ENCODE results near the gene PHEX.

PHEX gene

DNA sequence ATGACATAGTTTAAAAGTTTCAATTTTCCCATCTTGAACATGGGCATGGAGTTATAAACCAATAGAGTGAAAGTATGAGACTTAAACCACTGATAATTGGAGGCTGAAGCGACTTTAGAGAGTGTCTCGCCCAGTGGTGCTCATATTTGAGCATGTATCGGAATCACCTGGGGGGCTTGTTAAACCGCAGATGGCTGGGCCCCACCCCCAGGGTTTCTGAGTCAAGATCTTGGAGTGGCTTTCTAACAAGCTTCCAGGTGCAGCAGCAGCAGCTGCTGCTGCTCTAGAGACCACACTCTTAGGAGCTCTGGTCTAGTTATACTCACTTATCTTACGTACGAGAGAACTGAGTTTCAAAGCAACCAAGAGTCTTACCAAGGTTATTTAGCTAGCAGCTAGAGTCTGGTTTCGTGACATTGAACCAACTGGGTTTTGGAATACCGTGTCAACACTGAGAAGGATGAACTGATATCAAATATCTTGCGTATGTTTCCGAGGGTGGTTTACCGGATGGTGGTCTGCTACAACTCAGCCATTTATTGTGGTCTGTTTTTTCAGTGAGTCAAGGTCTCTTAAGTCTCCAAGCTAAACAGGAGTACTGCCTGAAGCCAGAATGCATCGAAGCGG is 5.9 kb downstream of the PHEX start:
- intact Hi-C loops (cut with DNase I): no loop called here
- no peak for DNase-seq

DNA sequence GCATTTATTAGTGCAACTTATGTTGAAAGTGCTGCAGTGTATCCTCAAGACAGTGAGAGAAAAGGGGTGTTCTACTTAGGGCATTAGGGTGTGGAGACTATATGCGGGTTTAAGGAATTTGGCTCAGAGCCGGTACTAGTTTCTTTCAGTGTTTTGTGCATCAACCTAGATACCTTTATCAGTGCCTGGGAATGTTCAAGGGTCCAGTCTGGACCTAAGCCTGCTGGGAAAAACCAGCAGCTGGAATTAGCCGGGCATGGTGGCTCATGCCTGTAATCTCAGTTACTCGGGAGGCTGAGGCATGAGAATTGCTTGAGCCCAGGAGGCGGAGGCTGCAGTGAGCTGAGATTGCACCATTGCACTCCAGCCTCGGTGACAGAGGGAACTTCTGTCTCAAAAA is 7.4 kb downstream of the PHEX start:
- no peak for DNase-seq
- intact Hi-C loops (cut with DNase I): no loop called here

DNA sequence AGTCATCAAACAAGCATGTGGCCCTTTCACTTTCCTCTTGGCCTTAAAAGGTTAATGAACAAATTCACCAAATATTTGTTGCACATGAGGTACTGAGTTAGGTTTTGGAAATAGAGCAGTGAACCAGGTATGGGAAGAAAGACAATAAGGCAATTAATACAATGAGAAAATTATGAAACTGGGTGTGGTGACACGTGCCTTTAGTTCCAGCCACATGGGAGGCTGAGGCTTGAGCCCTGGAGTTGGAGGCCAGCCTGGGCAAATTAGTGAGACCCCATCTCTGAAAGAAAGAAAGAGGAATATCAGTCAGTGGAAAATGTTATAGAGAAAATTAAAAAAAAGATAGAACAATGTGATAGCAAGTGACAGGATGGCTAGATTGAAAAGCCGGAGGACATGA is 8.1 kb downstream of the PHEX start:
- no peak for DNase-seq

DNA sequence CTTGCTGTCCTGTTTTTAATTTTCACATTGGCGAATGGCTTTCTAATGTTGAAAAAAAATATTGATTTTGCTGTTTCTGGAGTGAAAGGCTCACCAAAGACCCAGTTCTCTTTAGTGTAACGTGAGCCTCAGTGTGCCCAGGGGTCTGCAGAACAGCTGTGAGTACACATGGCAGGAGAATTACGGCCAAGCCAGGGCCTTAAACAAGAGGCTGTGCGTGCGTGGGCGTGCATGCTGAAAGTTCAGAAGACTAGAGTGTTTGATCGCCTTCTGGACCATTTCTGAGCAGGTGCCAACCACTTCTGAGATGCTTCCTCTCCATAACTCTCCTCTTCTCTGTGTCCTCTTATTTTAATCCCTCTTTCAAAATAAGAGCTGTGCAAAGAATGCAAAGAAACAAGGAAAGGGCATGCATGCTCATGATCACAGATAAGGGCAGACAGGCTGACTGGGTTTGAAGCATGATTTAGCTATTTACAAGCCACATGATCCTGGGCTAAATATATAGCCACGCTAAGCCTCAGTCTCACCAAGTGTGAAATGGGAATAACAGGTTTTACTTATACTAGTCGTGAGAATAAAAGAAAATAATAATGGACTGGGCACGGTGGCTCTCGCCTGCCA is 9.9 kb downstream of the PHEX start:
- no peak for DNase-seq
- intact Hi-C loops (cut with DNase I): no loop called here

More for the DNA sequence above, 8.1 kb downstream of the PHEX start:
- intact Hi-C loops (cut with DNase I): no loop called here

DNA sequence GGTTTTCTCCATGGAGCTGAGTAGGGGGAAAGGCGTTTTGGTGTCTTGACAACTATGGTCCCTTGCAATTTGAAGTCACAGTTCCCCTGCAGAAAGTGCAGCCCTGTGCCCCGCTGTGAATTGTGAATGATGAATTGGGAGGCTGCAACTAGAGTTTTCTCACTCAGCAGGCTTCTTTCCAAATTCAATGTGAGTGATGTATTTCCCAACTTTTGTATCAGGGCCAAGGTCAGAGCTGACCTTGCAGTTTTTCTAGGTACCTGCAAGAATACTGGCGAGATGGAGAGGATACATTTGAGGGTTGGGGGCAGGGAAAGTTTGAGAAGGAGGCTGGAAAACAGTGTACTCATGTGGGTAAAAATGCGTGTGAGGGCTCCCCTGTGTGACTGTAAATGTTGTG is 11.7 kb downstream of the PHEX start:
- intact Hi-C loops (cut with DNase I): no loop called here
- DNase-seq: no peak

DNA sequence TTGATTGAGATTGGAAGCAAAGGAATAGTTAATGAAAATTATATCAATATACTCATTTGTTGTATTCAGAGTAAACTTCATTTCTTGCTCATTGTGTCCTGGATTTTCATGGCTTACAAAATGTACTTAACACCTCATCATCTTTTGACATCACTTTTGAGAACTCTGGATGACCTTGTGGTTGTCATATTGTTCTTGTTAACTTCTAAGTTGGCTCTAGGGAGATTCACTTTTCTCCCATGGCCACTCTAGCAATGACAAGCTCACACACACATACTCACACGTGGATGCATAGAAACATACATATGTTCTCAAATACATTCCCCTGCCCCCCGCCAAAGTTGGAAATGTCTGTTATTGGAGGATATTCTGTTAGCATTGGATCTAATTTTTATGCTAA is 15.3 kb downstream of the PHEX start:
- no peak for DNase-seq
- intact Hi-C loops (cut with DNase I): no loop called here

DNA sequence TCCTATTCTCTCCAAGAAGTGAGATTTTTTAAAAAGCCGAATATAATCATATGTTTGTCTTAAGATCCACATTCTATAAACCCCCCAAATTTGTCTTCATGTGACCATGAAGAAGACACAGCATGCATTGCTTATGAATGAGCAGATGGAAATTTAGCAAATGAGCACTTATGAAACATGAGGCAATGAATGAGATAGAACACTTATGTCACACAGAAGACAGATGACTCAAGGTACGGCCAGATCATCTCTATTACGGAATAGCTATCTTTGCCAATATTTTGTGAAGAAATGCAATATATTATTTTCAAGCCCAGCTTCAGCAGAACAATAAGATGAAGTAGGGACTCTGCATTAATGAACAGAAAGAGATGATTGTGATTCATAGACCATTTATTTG is 21.4 kb downstream of the PHEX start:
- DNase-seq: no peak

DNA sequence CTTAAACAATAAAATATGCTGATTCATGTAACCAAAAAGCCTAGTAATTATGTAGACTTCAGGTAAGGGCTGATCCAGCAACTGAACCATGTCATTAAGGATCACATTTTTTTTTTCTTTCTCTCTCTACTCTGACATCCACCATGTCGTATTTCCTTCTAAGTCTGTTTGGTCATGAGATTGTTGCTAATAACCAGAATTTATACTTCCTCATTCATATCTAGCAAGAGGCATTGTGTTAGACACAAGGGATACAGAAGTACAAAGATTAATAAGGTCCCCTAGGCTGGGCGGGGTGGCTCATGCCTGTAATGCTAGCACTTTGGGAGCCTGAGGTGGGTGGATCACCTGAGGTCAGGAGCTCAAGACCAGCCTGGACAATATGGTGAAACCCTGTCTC is 24.1 kb downstream of the PHEX start:
- DNase-seq: no peak
- intact Hi-C loops (cut with DNase I): no loop called here

More for the DNA sequence above, 21.4 kb downstream of the PHEX start:
- intact Hi-C loops (cut with DNase I): no loop called here

DNA sequence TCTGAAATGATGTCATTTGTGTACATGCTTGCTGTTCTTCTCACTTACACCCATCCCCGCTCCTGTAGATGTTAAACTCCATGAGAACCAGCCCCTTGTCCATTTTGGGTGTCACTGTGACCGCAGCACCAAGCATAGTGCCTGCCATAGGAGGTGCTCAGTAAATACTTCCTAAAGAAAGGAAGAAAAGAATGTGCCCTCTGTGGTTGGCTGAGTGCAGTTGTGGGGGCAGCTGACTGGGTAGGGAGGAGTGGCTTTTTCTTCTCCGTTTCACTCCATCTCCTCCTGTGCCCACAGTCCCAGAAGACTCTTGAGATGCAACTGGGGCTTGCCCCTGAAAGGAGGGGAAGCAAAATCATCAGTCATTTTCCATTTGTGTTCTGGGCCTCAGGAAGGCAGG is 25.5 kb downstream of the PHEX start:
- intact Hi-C loops (cut with DNase I): no loop called here
- no peak for DNase-seq

DNA sequence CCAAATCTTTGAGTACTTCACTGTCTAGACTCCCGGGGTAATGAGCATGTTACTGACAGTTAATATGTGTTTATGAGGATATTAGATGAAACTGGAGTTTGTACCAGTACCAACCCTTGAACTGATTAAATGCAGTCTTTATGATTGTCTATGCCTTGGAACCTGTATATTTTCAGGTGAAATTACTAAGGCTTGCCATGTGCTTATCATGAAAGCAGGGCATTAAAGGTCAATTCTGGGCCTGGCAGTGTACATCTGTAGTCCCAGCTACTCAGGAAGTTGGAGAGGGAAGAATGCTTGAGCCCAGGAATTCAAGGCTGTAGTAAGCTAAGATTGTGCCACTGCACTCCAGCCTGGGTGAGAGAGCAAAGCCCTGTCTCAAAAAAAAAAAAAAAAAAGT is 27.6 kb downstream of the PHEX start:
- intact Hi-C loops (cut with DNase I): no loop called here
- no peak for DNase-seq

DNA sequence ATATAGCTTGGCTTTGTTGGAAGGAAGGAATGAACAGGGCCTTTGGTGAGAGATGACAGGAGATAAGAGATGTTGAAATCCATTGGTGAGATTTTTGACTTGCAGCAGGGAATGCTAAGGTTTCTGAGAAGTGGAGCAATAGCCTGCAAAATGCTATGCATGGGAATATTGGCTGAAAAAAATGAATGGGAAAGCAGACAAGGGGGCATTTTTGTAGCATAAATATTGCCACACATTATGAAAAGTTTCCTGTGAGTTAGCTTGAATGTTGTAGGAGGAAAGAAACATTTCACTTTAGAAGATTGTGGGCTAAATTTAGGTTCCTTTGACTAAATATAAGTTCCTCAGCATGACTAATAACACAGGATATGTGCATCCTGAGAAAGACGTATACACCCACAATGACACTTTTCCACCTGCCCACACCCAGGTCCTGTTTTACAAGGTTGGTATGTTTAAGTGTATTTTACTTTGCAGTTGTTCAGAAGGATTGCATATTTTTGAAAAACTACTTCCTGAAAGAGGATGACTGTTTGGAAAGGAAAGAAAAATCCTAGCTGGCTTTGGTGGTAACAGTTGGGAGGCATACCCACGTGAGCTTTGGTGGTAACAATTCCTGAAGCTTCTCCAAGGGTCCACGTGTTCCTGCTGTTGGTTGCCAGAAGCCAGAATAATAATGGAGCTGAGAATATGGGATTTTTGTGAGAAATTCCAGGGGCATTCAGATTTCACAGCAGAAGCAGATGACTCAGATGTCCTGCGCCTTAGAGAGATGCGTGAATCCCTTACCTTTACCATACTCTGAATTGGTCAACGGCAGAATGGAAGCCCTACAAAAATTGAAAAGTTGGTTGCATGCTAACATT is 28.5 kb downstream of the PHEX start:
- intact Hi-C loops (cut with DNase I): no loop called here
- no peak for DNase-seq

DNA sequence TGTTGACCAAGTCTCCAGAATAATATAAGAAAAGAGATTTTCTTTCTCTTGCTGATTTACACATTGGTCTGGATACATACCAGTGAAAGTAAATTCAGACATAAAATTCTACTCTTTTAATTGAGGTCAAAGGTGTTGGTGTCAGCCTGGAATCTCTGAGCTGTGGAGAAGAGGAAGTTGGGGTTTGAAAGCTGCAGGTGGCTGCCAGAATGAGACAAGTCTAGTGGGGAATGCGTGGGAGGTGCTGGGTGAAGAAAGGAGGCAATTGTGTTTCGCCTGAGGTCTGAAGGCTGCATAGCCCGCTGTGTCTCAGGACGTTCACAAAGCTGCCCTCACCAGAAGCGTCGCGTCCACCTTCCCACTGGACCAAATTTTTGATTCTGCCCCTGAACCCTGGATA is 31.2 kb downstream of the PHEX start:
- DNase-seq: no peak
- intact Hi-C loops (cut with DNase I): no loop called here

DNA sequence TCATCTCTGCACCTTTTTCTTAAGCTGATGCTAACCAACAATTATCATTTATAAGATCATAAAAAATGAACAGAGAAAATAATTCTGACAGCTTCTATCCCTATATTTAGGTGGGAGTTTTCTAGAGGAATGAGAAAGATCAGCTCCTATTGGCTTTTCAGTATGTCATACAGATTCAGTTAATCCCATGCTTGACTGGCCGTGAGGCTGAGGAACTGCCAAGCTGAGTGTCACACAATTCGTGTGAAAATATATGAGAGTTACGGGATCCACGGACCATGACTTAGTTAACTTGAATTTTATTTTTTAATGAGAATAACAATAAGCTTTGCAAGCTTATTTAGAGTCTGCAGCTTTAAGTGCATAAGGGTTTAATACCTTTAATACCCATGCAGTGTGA is 37.5 kb downstream of the PHEX start:
- DNase-seq: no peak
- intact Hi-C loops (cut with DNase I): no loop called here

DNA sequence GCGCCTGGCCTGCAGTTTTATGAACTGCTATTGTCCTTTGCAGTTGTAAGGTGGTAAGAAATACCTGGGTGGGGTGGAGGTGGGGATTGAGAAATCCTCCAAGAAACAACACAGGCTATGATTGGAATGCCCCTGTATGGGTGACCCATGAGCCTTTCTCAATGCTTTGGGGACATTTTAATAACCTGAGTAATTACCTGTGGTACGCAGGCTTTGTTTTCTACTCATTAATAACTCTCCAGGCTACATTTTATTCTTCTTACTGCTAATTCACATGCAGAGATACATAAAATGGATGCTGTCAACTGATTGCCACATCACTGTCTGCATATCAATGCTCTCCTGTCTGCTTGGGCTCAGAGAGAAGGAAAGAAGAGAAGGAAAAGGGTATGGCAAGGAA is 41.8 kb downstream of the PHEX start:
- DNase-seq: no peak
- intact Hi-C loops (cut with DNase I): no loop called here

DNA sequence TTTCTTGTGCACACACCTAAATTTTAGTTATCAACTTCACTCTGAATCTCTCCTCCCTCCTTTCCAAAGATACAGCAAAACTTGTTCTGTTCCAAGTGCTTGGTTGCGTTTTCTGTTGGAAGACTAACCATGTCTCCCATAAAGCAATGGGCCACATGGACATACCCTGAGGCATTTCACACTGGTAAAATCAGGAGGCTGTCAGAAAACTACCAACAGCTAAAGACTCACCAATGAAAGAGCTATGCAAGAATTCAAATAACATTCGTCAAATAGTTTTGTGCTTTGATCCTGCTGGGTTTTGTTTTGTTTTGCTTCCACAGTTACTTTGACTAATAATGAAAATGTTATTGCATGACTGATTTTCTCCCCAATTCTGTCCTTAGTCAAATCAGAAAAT is 46.0 kb downstream of the PHEX start:
- intact Hi-C loops (cut with DNase I): no loop called here
- no peak for DNase-seq

DNA sequence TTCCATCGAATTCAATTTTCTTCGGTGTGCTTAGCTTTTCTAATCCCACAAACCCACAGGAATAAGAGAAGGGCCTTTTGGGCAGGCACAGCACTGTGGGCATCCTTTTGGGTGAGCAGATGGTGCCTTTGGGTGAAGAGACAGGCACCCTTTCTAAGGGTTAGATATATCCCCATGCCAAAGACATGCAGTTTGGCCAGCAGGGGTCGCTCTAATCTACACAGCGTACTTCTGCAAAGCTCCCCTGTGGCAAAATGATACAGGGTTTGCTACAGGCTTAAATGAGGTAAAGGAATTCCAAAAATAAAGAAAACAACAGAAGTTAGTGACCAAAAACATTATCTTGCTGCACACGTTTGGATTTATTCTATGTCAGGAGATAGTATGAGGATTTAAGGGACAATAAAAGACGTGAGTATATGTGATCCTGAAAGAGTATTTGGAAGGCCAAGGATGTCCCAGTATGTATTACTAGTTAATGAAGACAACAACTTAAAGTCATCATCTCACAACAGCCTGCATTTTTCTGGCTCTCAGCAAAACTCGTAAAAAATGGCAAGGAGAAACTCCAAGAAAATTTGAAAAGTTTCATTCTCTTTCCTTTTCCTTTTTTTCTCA is 49.5 kb downstream of the PHEX start:
- intact Hi-C loops (cut with DNase I): no loop called here

DNA sequence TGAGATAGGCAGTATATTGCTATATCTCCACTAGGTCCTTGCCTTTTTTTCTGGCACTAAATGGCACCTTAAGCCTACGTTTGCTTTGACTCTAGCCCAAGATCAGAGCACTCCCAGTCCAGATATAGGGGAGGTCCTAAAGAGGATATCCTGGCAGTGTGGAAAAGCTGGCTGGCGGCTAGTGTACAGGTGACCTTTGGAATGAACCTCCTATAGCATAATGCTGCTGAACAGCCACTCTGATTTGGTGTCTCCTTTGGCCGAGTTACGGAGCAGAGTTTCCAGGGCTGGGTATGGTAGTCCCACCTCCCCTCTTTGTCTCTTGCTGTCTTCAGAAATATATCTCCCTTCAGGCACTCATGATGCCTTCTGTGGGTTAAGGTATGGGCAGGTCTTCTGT is 53.9 kb downstream of the PHEX start:
- intact Hi-C loops (cut with DNase I): no loop called here

More for the DNA sequence above, 49.5 kb downstream of the PHEX start:
- peak in 2 of 10 donors; percentile 11 to 17 for DNase-seq

DNA sequence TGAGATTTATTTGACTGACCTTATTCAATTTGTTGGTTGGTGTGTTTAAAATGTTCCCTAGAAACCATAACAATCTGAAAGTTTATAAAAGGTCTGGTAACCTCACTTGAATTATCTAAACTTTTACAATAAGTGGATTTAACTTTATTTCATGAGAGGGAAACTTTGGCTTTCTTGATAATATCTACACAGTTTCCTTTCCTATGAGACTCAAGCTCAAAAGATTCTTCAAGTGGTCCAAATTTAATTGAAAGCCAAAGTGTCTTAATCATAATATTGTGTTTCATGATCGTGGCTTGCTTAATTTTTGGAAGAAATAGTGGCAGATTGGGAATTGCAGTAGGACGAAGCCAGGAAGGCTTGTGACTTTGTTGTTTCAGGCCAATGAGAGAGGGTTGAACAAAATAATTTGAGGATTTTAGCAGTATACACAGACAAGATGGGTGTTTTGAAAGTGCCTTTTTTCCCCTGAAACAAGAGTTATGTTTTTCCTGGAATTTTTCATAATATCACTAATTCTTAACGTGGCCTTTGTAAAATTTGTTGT is 55.0 kb downstream of the PHEX start:
- no peak for DNase-seq
- intact Hi-C loops (cut with DNase I): no loop called here

More for the DNA sequence above, 53.9 kb downstream of the PHEX start:
- DNase-seq: no peak

DNA sequence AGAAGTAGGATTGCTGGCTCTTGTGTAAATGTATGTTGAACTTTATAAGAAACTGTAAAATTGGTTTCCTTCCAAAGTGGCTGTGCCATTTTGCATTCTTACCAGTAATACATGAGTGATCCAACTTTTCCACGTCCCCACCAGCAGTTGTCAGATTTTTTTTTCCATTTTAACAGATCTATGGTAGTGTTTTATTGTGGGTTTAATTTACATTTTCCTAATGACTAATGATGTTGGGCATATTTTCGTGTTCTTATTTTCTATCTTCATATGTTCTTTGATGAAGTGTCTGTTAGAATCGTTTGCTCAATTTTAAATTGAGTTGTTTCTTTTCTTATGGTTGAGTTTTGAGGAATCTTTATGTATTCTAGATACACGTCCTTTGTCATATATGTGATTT is 56.2 kb downstream of the PHEX start:
- no peak for DNase-seq
- intact Hi-C loops (cut with DNase I): no loop called here

DNA sequence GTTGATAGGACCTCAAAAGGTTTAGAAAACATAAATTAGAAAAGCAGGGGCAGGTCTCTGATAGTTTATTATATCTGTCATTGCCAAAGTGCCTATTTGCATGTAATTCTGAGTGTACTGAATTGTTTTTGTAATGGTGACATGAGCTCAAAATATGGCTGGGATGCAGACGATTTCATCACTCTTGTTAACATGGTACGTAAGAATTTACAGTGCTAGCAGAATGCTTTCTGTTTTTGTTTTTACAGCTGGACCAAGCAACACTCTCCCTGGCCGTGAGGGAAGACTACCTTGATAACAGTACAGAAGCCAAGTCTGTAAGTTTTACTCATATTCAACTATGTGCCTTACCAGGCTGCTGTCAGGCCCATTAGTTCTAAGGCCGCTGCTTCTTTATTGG is 58.1 kb downstream of the PHEX start:
- no peak for DNase-seq
- intact Hi-C loops (cut with DNase I): no loop called here

DNA sequence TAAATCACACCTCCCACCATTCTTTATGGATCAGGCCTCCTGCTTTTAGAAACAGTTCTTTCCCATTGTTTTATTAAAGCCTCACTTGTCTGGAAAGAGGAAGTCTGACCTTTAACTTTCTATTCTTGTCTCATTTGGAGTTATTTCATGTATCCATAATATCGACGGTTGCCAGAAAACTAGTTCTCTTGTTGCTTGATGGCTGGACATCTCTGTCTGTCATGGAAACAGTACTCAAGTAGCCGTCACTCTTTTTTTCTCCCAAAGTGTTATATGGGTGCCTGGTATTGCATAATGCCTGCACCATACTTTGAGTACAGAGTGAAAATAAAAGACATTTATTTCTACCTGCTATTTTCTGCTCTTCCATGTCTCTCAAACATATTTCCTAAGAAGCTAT is 61.4 kb downstream of the PHEX start:
- no peak for DNase-seq
- intact Hi-C loops (cut with DNase I): no loop called here
